Measurements from ENCODE around the gene DAB2.

DNA sequence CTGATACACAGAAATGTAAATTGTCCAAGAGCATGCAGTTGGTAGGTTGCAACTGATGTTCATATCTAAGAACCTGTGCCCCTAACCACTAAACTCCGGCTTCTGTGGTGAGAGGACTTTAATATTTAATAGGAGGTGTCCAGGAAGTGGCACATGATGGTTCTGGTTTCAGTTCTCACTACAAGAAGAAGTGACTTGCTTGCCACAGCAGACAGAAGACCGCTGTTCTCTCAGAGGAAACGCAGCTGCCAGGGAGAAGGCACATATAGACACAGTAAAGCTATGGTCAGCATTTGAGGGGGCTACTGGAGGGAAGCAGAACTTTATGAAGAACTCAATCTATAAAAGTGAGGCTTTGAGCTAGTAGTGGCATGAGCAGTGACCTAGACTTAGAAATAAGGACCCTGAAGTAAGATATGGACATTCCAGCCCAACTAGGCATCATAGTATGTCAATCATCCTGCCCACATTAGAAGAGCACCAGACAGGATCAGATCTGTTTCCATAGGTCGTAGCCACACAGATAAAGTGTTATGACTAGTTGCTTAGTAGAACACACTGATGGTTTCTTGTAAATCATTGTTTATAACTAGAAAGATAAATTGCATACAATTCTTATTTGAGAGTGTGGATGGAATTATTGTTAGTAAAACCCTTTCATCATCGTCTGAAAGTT, 36.4 kb upstream of the DAB2 start:
- TF ChIP-seq, protein P1, sequence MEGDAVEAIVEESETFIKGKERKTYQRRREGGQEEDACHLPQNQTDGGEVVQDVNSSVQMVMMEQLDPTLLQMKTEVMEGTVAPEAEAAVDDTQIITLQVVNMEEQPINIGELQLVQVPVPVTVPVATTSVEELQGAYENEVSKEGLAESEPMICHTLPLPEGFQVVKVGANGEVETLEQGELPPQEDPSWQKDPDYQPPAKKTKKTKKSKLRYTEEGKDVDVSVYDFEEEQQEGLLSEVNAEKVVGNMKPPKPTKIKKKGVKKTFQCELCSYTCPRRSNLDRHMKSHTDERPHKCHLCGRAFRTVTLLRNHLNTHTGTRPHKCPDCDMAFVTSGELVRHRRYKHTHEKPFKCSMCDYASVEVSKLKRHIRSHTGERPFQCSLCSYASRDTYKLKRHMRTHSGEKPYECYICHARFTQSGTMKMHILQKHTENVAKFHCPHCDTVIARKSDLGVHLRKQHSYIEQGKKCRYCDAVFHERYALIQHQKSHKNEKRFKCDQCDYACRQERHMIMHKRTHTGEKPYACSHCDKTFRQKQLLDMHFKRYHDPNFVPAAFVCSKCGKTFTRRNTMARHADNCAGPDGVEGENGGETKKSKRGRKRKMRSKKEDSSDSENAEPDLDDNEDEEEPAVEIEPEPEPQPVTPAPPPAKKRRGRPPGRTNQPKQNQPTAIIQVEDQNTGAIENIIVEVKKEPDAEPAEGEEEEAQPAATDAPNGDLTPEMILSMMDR (IDR thresholded peaks at IDR 0.05; ENCODE audit: low read length): no peak
- no peak for TF ChIP-seq EZH2 (IDR thresholded peaks at IDR 0.05; ENCODE audit: borderline replicate concordance, low read length)
